ENCODE measurements around the gene NAT10.

Gene NAT10

GRCh38 chr11:34191578-34191977 is 86.1 kb downstream of the NAT10 start:
- no peak for DNase-seq

- no peak for DNase-seq
Measured at GRCh38 chr11:34192481-34193401, 87.3 kb downstream of the NAT10 start.

- no peak for DNase-seq
Measured at GRCh38 chr11:34194576-34195335, 89.3 kb downstream of the NAT10 start.

Measured in activated T-cell treated with anti-CD3 and anti-CD28 coated beads, Interleukin-2, amount 50 U/mL, for 1 hour (primary cell).